Smooth muscle cell (in vitro differentiated cells): ENCODE data around the gene LARGE1. TPM values are rescaled to one million over a fixed set of nuclear protein-coding genes. Genes with fewer than 3 reads are reported as not detected.

Source experiments
- DNase-seq: peaks from one replicate; lab custom pipeline; 2025; ENCODE audit not compliant: unreplicated experiment; lab: John Stamatoyannopoulos, UW
- H2AFZ ChIP-seq: fragments of 200-600 bp; sonication (generic); 2 replicates; pipeline ENCODE4 v1.6.0; 2016; ENCODE audit warnings: antibody characterized with exemption, low read depth, mild to moderate bottlenecking
- H3F3A ChIP-seq: fragments of 200-600 bp; sonication (generic); 2 replicates; pipeline ENCODE4 v1.6.0; 2017; ENCODE audit warnings: antibody characterized with exemption, low read depth
- H3K27ac ChIP-seq: fragments of 200-600 bp; sonication (generic); 2 replicates; pipeline ENCODE4 v1.5.1; 2016; ENCODE audit warnings: low read depth, mild to moderate bottlenecking
- H3K27me3 ChIP-seq: fragments of 200-600 bp; sonication (generic); 2 replicates; pipeline ENCODE4 v1.6.1; 2016; ENCODE audit warnings: low read depth, mild to moderate bottlenecking
- H3K36me3 ChIP-seq: fragments of 200-600 bp; sonication (generic); 2 replicates; pipeline ENCODE4 v1.5.1; 2016; ENCODE audit warnings: low read depth
- H3K4me1 ChIP-seq: fragments of 200-600 bp; sonication (generic); 2 replicates; pipeline ENCODE4 v1.5.1; 2016; ENCODE audit warnings: low read depth
- H3K4me2 ChIP-seq: fragments of 200-600 bp; sonication (generic); 2 replicates; pipeline ENCODE4 v1.6.0; 2016; ENCODE audit warnings: mild to moderate bottlenecking
- H3K4me3 ChIP-seq: fragments of 200-600 bp; sonication (generic); 2 replicates; pipeline ENCODE4 v1.5.1; 2016; ENCODE audit warnings: mild to moderate bottlenecking
- H3K79me2 ChIP-seq: fragments of 200-600 bp; sonication (generic); 2 replicates; pipeline ENCODE4 v1.6.0; 2016; ENCODE audit warnings: low read depth, mild to moderate bottlenecking
- H3K9ac ChIP-seq: fragments of 200-600 bp; sonication (generic); 2 replicates; pipeline ENCODE4 v1.6.0; 2016; ENCODE audit warnings: low read depth
- H3K9me3 ChIP-seq: fragments of 200-600 bp; sonication (generic); replicated peaks from 2 replicates; pipeline ENCODE4 v1.5.1; 2016; ENCODE audit warnings: low read depth
- H4K20me1 ChIP-seq: fragments of 200-600 bp; sonication (generic); 2 replicates; pipeline ENCODE4 v1.6.0; 2016; ENCODE audit warnings: low read depth
- CTCF ChIP-seq: fragments of 200-600 bp; sonication (generic); IDR thresholded peaks from 2 replicates; pipeline ENCODE4 v1.5.1; 2017; ENCODE audit warnings: borderline replicate concordance, mild to moderate bottlenecking, antibody characterized with exemption; ENCODE audit not compliant: insufficient read depth, poor library complexity, severe bottlenecking
- WGBS: methylation state at CpG from one replicate; pipeline ENCODE4 v1.1.7; 2016; ENCODE audit warnings: low lambda C conversion rate; 5-methylcytosine and 5-hydroxymethylcytosine counted together
- polyA plus RNA-seq: library from polyadenylated mRNA; unstranded; fragments of >200 nt; fragmentation: Nextera tagmentation; extraction: Ambion mirVana; gene quantifications from 2 replicates; pipeline ENCODE4 v1.2.1, GENCODE V29; 2016
- total RNA-seq: library from RNA; depleted of rRNA; stranded (reverse); fragments of >200 nt; gene quantifications from 2 replicates; pipeline ENCODE4 v1.2.3, GENCODE V29; 2014

LARGE1 gene
- total and polyA plus RNA-seq, 2 experiments from 2014 or later = 11.9 to 18.0 TPM

DNA sequence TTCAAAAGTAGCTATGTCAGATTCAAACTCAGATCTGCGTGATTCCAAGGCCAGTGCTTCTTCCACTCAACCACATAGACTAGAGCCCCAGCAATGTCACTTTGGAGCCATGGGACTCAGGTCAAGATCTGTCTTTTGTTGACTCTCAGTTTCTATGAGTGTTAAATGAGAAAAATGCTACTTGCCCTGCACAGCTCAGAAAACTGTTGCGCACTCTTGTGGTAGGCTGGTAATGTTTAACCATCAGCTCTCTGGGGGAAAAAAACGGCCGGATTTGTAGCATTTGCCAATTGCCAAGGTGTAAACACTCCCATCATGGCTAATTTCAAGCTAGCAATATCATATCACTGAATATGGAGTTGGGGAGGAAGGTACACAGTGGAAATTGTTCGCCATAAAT, 534.0 kb downstream of the LARGE1 start:
- no peaks in the 10 kb centered on the region for H3K27me3 ChIP-seq
- no peaks in the 10 kb centered on the region for H3K4me1 ChIP-seq
- H3K79me2 ChIP-seq = no peaks in the 10 kb centered on the region
- no peak for DNase-seq
- no peak overlapping the region for H3K27ac ChIP-seq
- no peak overlapping the region for H3K4me2 ChIP-seq
- H3K9me3 ChIP-seq = no peaks in the 10 kb centered on the region
- 96% methylated on average over 5 of the region's 5 CpGs for WGBS
- H3K4me3 ChIP-seq = no peak overlapping the region
- H3K9ac ChIP-seq = no peak overlapping the region
- no peaks in the 10 kb centered on the region for H4K20me1 ChIP-seq
- no peak for TF ChIP-seq CTCF
- H2AFZ ChIP-seq = no peak overlapping the region
- H3F3A ChIP-seq = no peaks in the 10 kb centered on the region
- no peaks in the 10 kb centered on the region for H3K36me3 ChIP-seq

DNA sequence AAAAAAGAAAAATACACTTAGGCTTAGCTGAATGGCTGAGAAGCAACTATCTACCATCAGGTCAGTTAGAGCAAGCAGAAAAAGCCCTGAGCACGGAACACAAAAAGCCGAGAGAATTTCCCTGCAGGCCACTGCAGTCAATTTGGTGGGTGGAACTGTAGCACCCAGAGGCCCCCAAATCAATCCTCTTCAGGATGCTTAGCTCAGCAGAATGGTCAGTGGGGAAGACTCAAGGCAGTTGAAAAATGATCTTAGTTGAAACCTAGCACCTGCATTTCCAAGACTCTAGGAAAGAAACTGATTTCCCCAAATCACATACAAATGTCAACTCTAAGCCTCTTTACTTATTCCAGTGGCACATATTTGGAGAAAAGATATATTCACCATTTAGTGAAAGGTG, 534.7 kb downstream of the LARGE1 start:
- 93% methylated on average over 2 of the region's 2 CpGs for WGBS

DNA sequence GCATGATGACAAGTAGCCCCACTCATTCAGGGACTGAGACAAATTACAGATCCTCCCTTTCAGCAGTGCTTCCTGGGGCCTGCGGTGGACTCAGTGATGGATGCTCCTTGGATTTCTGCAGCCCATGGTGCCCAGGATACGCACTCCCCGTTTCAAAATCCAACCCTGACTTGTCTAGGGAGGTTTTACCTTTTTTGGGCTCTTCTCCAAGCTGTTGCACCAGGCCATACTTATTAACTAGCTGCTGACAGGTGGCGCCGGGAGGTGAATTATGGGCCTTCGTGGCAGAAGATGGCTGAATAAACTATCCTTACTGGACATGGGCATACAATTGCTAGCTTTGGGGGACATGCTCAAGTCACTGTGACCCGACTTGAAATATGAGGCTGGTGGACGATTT, 537.8 kb downstream of the LARGE1 start:
- Histone ChIP-seq H3K4me3 (no peak overlapping the region), H4K20me1 (no peaks in the 10 kb centered on the region), H3K36me3 (no peaks in the 10 kb centered on the region), H3K9ac (no peak overlapping the region), H3K27ac (no peak overlapping the region), H3K27me3 (no peaks in the 10 kb centered on the region), H3K9me3 (no peaks in the 10 kb centered on the region), H2AFZ (no peak overlapping the region), H3K4me1 (no peaks in the 10 kb centered on the region), H3F3A (no peaks in the 10 kb centered on the region), H3K4me2 (no peak overlapping the region), H3K79me2 (no peaks in the 10 kb centered on the region)
- 97% methylated on average over 8 of the region's 8 CpGs for WGBS
- TF ChIP-seq CTCF = no peak
- no peak for DNase-seq

More for the DNA sequence above, 534.7 kb downstream of the LARGE1 start:
- H3K4me2 ChIP-seq = no peak overlapping the region
- H3K9me3 ChIP-seq = no peaks in the 10 kb centered on the region
- no peak overlapping the region for H3K4me3 ChIP-seq
- no peak overlapping the region for H2AFZ ChIP-seq
- no peak for DNase-seq
- no peak overlapping the region for H3K9ac ChIP-seq
- no peak for TF ChIP-seq CTCF
- no peaks in the 10 kb centered on the region for H4K20me1 ChIP-seq
- H3F3A ChIP-seq = no peaks in the 10 kb centered on the region
- H3K4me1 ChIP-seq = no peaks in the 10 kb centered on the region
- H3K36me3 ChIP-seq = no peaks in the 10 kb centered on the region
- no peaks in the 10 kb centered on the region for H3K27me3 ChIP-seq
- no peak overlapping the region for H3K27ac ChIP-seq
- H3K79me2 ChIP-seq = no peaks in the 10 kb centered on the region

- no peaks in the 10 kb centered on the region for H3K79me2 ChIP-seq
- WGBS = 93% methylated on average over 10 of the region's 10 CpGs
- H3K4me2 ChIP-seq = no peak overlapping the region
- no peaks in the 10 kb centered on the region for H3K9me3 ChIP-seq
- no peak overlapping the region for H3K9ac ChIP-seq
- H3K36me3 ChIP-seq = no peaks in the 10 kb centered on the region
- peak overlapping the region; percentile 36 for H3K27ac ChIP-seq
- no peaks in the 10 kb centered on the region for H3K27me3 ChIP-seq
- no peaks in the 10 kb centered on the region for H3F3A ChIP-seq
- DNase-seq = no peak
- no peak overlapping the region for H3K4me3 ChIP-seq
- no peak for TF ChIP-seq CTCF
- H3K4me1 ChIP-seq = no peaks in the 10 kb centered on the region
- H4K20me1 ChIP-seq = no peaks in the 10 kb centered on the region
- H2AFZ ChIP-seq = no peak overlapping the region
Measured at GRCh38 chr22:33381531-33382406, 538.5 kb downstream of the LARGE1 start.
